ENCODE measurements around the gene PHF20. TPM values are rescaled to one million over a fixed set of nuclear protein-coding genes. Genes with fewer than 3 reads are reported as not detected.

The PHF20 gene
- total and polyA plus RNA-seq, 2 of the 13 experiments (the other 11 are each of a cell fraction or from before 2014, with no cell fraction given): 22.8 to 34.1 TPM

- TF ChIP-seq ZNF407 (CRISPR knock-in tag; IDR thresholded peaks at IDR 0.05; ENCODE audit: not compliant biosample characterization) (no peak), MIER2 (CRISPR knock-in tag; IDR thresholded peaks at IDR 0.05) (no peak), PRPF4 (IDR thresholded peaks at IDR 0.05; ENCODE audit: low read depth, low read length, poor library complexity, severe bottlenecking) (no peak), ZNF101 (CRISPR knock-in tag; IDR thresholded peaks at IDR 0.05; ENCODE audit: borderline replicate concordance, low read depth) (no peak), MAFF (IDR thresholded peaks at IDR 0.05; ENCODE audit: low read depth, low read length) (peak; percentile 94)
Observed at GRCh38 chr20:35750611-35751010, 21.2 kb upstream of the PHF20 start (continued).
